ENCODE measurements around the gene PTPRC. TPM values are rescaled to one million over a fixed set of nuclear protein-coding genes. Genes with fewer than 3 reads are reported as not detected.

PTPRC gene
- total RNA-seq, 1 experiment from 2014 or later, result 0.25 TPM

DNA sequence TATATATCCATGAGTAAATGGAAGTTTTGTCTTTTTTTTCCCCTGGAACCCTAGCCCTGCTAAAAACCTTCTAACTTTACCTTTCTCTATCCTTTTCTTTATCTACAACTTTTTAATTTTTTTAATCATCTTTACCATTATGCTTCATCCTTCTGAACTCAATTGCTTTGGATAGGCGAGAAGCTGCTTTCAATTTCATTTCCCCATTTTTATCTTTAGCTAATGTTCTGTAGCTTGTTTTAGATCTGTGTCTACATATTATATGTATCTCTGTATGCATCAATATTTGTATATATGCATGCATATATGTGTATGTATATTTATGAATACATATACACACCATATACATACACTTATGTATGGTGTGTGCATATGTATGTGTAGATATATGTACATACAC lies 57.4 kb downstream of the PTPRC start:
- no TSS peak for BruUV-seq (replicated peaks)
- Mint-ChIP-seq H3K27ac (ENCODE audit: unreplicated experiment) (no peak overlapping the region), H3K9me3 (ENCODE audit: unreplicated experiment) (no peaks in the 10 kb centered on the region), H3K4me1 (ENCODE audit: low read depth, unreplicated experiment) (no peaks in the 10 kb centered on the region), H3K36me3 (ENCODE audit: insufficient read depth, unreplicated experiment) (no peaks in the 10 kb centered on the region), H3K27me3 (ENCODE audit: insufficient read depth, unreplicated experiment) (peaks cover 6% of the 10 kb centered on the region), H3K4me3 (ENCODE audit: unreplicated experiment) (no peak overlapping the region)
- Histone ChIP-seq H3K27me3 (replicated peaks; ENCODE audit: control insufficient read depth, insufficient read depth, low read length) (no peaks in the 10 kb centered on the region), H3K36me3 (ENCODE audit: control insufficient read depth, insufficient read depth, low read length) (no peaks in the 10 kb centered on the region), H3K4me3 (ENCODE audit: low read depth, low read length) (no peak overlapping the region), H3K4me1 (no peaks in the 10 kb centered on the region), H3K9me3 (no peaks in the 10 kb centered on the region)
- TF ChIP-seq, protein P1, sequence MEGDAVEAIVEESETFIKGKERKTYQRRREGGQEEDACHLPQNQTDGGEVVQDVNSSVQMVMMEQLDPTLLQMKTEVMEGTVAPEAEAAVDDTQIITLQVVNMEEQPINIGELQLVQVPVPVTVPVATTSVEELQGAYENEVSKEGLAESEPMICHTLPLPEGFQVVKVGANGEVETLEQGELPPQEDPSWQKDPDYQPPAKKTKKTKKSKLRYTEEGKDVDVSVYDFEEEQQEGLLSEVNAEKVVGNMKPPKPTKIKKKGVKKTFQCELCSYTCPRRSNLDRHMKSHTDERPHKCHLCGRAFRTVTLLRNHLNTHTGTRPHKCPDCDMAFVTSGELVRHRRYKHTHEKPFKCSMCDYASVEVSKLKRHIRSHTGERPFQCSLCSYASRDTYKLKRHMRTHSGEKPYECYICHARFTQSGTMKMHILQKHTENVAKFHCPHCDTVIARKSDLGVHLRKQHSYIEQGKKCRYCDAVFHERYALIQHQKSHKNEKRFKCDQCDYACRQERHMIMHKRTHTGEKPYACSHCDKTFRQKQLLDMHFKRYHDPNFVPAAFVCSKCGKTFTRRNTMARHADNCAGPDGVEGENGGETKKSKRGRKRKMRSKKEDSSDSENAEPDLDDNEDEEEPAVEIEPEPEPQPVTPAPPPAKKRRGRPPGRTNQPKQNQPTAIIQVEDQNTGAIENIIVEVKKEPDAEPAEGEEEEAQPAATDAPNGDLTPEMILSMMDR (IDR thresholded peaks at IDR 0.05; ENCODE audit: insufficient read depth in 1 of 2, low read depth in 1 of 2, low read length in 1 of 2, severe bottlenecking in 1 of 2, unreplicated experiment in 1 of 2), result no peak
- POLR2A ChIA-PET, result no interaction called here
- intact Hi-C loops (cut with micrococcal nuclease; ENCODE audit: unreplicated experiment), result no loop called here
- DNase-seq, result no peak
- CTCF ChIA-PET, result no interaction called here

DNA sequence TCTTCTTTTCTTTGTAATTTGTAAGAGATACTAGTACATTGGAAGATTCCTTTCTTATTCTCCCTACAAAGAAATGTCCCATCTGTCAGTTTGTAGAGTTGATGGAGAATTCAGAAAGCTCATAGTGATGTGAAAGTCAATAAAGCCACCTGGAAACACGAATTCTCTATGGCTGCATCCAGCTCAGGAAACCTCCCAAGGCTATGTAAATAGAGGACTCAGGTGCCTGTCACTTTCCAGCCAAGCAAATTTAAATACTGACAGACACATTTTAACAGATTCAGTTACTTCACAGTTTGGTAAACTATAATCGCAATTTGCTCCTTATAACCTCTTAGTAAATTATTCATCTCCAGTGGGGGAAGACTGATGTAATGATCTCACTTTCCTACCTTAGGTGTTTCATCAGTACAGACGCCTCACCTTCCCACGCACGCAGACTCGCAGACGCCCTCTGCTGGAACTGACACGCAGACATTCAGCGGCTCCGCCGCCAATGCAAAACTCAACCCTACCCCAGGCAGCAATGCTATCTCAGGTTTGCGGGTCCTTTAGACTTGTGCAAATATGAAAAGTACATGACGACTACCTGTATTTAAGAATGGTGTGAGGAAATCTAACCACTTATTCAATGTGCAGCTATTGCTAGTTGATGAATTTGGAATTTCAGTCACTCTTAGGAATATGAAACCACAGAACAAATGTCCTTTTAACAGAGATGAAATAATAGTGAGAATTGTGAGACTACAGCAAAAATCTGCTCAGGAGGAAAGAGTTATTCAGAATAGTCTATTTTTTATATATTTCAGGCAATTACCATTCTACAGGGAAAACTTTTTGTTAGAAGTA lies 60.6 kb downstream of the PTPRC start:
- POLR2A ChIA-PET, result no interaction called here
- H3K4me1 Mint-ChIP-seq (ENCODE audit: low read depth, unreplicated experiment), result no peaks in the 10 kb centered on the region
- Histone ChIP-seq H3K4me1 (no peaks in the 10 kb centered on the region), H3K27me3 (replicated peaks; ENCODE audit: control insufficient read depth, insufficient read depth, low read length) (peaks cover 2% of the 10 kb centered on the region; the same call in 1 of the 2 replicates), H3K9me3 (no peaks in the 10 kb centered on the region), H3K4me3 (ENCODE audit: low read depth, low read length) (no peak overlapping the region), H3K36me3 (ENCODE audit: control insufficient read depth, insufficient read depth, low read length) (no peaks in the 10 kb centered on the region)
- no TSS peak for BruUV-seq (replicated peaks)
- TF ChIP-seq, protein P1 (IDR thresholded peaks at IDR 0.05; ENCODE audit: insufficient read depth in 1 of 2, low read depth in 1 of 2, low read length in 1 of 2, severe bottlenecking in 1 of 2, unreplicated experiment in 1 of 2), result peak; percentile 73 to 90
- intact Hi-C loops (cut with micrococcal nuclease; ENCODE audit: unreplicated experiment), result no loop called here
- DNase-seq, result peak; percentile 62 to 77
- no peak overlapping the region for H3K27ac Mint-ChIP-seq (ENCODE audit: unreplicated experiment)
- H3K9me3 Mint-ChIP-seq (ENCODE audit: unreplicated experiment), result no peaks in the 10 kb centered on the region
- peaks cover 8% of the 10 kb centered on the region for H3K27me3 Mint-ChIP-seq (ENCODE audit: insufficient read depth, unreplicated experiment)
- peak overlapping the region; percentile 42 for H3K4me3 Mint-ChIP-seq (ENCODE audit: unreplicated experiment)
- H3K36me3 Mint-ChIP-seq (ENCODE audit: insufficient read depth, unreplicated experiment), result no peaks in the 10 kb centered on the region
- CTCF ChIA-PET, result interaction anchor here (0.7 kb wide), 2 partner anchors 13 to 140 kb away, joined by 3 read pairs; no protein-coding TSS in a partner anchor

- no peak overlapping the region for H3K4me3 ChIP-seq (ENCODE audit: low read depth, low read length)
- no peak overlapping the region for H3K4me3 Mint-ChIP-seq (ENCODE audit: unreplicated experiment)
- CTCF ChIA-PET, result no interaction called here
Observed at GRCh38 chr1:198700016-198700392, 61.2 kb downstream of the PTPRC start.

More at GRCh38 chr1:198700016-198700392, 61.2 kb downstream of the PTPRC start:
- H3K9me3 ChIP-seq, result no peaks in the 10 kb centered on the region
- Mint-ChIP-seq H3K27ac (ENCODE audit: unreplicated experiment) (no peak overlapping the region), H3K4me1 (ENCODE audit: low read depth, unreplicated experiment) (no peaks in the 10 kb centered on the region), H3K27me3 (ENCODE audit: insufficient read depth, unreplicated experiment) (peaks cover 9% of the 10 kb centered on the region), H3K9me3 (ENCODE audit: unreplicated experiment) (no peaks in the 10 kb centered on the region), H3K36me3 (ENCODE audit: insufficient read depth, unreplicated experiment) (no peaks in the 10 kb centered on the region)
- H3K27me3 ChIP-seq (replicated peaks; ENCODE audit: control insufficient read depth, insufficient read depth, low read length), result peaks cover 2% of the 10 kb centered on the region; the same call in 1 of the 2 replicates
- no TSS peak for BruUV-seq (replicated peaks)
- intact Hi-C loops (cut with micrococcal nuclease; ENCODE audit: unreplicated experiment), result no loop called here
- POLR2A ChIA-PET, result no interaction called here
- H3K36me3 ChIP-seq (ENCODE audit: control insufficient read depth, insufficient read depth, low read length), result no peaks in the 10 kb centered on the region
- no peak for DNase-seq
- TF ChIP-seq, protein P1 (IDR thresholded peaks at IDR 0.05; ENCODE audit: insufficient read depth in 1 of 2, low read depth in 1 of 2, low read length in 1 of 2, severe bottlenecking in 1 of 2, unreplicated experiment in 1 of 2), result no peak
- no peaks in the 10 kb centered on the region for H3K4me1 ChIP-seq
